Stimulated activated CD4-positive, alpha-beta T cell treated with anti-CD3 and anti-CD28 coated beads, Interleukin-12 subunit alpha, Interleukin-12 subunit beta, amount 100 ng/mL, for 24 hours (primary cell): ENCODE data around the gene MEAF6.
"Not testable (repeated sequence)": the region's sequence is repeated elsewhere in the genome, so short reads cannot be mapped to it uniquely, and the experiment has no call there.

Experiments used
- DNase-seq, 2 experiments: peaks; one replicate each; pipeline ENCODE4 v3.0.0-alpha.2; 2020; ENCODE audit warnings: low read depth in 2 of 2

The MEAF6 gene

DNA sequence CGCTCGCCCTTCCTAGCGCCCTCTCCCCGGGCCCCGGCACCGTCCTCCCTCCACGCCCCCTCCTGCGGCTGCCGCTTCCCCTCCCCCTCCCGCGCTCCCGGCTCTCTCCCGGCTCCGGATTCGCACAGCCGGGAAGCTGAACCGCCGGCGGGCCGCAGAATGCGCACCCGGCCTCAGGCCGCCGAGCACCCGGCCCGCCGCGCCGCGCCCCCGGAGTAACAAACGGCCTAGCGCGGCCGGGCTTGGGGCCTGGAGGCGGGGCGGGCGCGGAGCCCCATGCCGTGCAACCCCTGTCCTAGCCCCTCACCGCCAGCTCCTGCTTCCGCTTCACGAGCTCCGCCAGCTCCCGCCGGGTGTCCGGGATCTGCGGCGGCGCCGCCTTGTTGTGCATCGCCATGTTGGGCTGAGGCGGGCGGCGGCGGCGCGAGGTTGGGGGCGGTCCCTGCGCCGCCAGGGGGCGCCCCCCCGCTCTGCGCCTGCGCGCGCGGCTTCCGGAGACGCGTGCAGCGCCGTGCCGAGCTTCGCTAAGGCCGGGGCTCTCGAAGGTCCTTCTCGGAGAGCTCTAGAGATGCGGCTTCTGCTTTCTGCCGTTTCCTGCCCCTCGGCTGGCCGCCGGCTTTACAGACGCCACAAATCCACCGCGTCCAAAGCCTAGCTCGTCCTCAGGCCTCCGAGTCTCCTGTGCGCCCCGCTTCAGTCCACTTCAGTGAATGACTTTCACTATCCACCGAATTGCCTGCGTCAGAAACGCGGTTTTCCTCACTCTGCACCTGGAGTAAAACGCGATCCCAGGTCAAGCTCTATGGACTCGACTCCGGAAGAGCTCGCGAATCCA, at the start of gene MEAF6:
TSS of gene MEAF6 (minus strand) at position 417 of the 835 bp plus-strand sequence. CDS start at position 397, 20 bp downstream.
- DNase-seq: peak; percentile 59 to 69

- no peak for DNase-seq
These were observed 48.4 kb upstream of the MEAF6 start for GRCh38 chr1:37562984-37563383.

DNA sequence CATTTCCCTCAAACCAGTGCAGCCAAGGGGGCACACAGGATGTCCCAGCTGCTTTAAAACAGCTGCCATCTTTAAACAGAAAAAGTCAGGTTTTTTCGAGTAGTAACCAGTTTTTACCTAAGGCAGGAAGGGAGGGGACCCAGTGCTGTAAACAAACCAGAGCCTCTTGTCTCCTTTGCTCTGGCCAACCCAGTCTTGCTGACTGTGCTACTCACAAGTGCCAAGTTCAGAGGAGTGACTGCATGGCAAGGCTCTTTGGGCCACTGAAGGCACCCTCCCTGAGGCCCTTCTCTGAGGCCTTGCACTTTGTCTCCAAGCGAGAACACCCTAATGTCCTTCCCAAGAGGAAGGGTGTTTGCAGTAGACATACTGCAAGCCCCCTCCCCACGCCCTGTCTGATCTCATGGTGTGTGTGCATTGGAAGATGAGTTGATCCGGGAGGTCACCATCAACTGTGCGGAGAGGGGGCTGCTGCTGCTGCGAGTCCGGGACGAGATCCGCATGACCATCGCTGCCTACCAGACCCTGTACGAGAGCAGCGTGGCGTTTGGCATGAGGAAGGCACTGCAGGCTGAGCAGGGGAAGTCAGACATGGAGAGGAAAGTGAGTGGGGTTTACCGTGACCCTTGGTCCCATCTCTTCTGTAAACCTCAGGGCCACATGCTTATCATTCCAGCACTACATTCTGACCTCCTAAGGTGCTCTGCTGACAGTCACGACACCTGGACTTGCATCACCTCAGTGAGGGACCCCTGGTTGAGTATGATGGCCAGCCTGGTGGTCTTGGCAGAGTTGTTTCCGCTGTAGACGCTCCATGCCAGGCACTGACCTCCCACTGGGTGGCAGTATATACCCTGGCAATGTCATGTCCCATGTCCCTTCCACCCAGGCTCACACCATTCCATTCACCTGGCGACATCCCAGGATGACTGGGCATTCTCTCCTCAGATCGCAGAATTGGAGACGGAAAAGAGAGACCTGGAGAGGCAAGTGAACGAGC, 46.9 kb upstream of the MEAF6 start:
- peak in 1 of 2 experiments; percentile 28 for DNase-seq

DNA sequence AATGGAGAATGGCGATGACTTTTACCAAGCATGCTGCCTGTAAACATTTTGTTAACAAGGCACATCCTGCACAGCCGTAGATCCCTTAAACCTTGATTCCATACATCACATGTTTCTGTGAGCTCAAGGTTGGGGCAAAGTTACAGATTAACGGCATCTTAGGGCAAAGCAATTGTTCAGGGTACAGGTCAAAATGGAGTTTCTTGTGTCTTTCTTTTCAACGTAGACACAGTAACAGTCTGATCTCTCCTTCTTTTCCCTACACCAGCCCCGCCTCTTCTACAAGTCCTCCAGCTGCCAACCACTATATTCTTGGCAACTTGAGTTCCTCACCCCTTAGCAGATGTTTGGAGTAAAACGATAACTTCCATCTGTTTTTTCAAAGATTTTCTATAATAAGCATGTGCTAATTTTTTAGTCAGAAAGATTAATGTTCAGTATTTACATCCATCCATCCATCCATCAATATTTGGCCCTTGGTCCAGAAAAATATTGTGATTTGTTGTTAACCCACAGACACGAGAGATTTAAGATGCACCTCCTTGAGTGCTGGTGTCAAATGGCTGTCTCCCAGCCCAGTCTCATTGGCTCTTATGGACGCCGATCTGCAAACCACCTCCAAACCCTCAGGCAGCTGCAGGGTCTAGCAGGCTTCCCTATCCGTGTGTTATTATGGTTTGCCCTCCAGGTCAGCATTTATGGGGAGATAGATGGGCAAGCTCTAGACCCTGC, 46.0 kb upstream of the MEAF6 start:
- DNase-seq: no peak

- DNase-seq: not testable (repeated sequence)
These were observed 45.4 kb upstream of the MEAF6 start for GRCh38 chr1:37559957-37560379.

DNA sequence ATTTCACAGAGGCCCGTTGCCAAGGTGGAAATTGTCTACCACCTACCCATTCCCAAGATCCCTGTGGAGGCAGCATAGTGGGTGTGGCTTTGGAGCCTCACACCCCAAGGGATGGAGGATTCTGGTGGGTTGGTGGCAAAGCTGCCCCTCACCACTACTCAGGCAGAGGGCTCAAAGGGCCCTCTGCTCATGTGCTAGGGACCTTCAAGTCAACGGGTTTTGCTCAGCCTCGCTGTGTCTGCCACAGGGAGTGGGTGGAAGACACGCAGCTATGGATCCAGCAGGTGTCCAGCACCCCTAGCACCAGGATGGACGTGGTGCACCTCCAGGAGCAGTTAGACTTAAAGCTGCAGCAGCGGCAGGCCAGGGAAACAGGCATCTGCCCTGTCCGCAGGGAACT, 44.5 kb upstream of the MEAF6 start:
- no peak for DNase-seq

DNA sequence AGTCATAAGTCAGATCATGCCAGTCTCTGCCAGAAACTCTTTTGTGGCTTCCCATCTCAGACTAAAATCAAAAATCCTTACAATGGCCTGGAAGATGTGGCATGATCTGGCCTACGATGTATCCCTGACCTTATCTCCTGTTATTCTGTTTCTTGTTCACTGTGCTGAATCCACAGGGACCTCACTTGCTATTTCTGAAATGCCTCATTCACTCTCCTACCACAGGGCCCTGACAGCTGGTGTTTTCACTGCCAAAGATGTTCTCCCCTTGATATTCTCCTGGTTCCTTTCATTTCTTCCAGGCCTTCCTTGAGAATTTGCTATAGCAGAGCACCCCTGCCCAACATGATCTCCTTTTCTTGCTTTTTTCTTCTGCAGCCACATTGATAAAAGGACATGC, 43.8 kb upstream of the MEAF6 start:
- DNase-seq: no peak

GRCh38 chr1:37557402-37557801, 42.8 kb upstream of the MEAF6 start:
- no peak for DNase-seq

DNA sequence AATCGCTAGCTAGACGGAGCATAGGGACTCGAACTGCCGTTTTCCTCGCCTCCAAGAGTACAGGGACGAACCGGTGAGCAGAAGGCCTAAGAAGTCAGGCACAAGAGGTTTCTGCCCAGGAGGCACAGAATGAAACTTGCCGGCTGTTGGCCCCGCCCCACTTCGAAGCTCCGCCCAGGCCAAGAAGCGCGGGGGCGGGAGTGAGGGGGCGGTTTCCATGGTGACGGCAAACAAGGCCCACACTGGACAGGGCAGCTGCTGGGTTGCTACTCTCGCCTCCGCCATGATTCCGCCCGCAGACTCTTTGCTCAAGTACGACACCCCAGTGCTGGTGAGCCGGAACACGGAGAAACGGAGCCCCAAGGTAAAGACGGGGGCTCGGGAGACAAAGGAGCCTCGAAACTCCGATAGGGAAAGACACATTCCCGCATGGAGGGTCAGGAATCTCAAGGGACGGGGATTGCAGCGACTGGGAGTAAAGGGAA, 42.2 kb upstream of the MEAF6 start, which contains the start of gene DNALI1:
TSS of gene DNALI1 (plus strand) at position 229 of the 485 bp plus-strand sequence. CDS start at position 284, 55 bp downstream.
- no peak for DNase-seq

DNA sequence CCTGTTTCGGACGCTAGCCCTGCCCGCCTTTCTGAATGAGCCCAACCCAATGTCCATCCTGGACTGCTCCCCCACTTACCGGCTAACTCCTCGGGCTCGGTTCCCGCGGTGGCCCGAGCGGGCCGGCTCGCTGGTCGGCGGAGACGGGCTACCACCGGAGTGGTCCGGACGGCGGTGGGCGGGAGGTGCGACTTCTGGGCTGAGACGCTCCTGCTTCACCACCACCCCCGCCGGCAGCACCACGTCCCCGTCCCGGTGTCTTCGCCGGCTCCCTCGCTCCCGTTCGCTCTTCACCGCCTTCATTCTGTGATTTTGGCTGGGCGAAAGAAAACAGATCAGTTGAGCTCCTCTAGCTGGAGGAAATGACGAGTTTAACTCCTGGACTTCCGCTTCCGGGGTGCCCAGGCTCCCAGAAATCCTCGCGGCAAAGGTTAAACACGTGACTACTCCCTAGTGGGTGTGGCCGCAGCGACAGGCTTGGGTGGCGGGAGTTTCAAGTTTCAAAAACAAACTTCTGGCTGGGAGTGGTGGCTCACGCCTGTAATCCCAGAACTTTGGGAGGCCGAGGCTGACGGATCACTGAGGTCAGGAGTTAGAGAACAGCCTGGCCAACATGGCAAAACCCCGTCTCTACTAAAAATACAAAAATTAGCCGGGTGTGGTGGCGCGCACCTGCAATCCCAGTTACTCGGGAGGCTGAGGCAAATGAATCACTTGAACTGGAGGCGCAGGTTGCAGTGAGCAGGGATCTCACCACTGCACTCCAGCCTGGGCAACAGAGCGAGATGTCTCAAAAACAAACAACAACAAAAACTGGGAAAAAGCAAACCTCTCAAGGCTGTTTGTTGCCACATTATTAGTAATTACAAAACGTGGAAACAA, 39.6 kb upstream of the MEAF6 start, which contains the start of gene SNIP1:
TSS of gene SNIP1 (minus strand) at position 367 of the 882 bp plus-strand sequence. CDS start at position 303, 64 bp downstream.
- peak; percentile 84 to 87 for DNase-seq

DNA sequence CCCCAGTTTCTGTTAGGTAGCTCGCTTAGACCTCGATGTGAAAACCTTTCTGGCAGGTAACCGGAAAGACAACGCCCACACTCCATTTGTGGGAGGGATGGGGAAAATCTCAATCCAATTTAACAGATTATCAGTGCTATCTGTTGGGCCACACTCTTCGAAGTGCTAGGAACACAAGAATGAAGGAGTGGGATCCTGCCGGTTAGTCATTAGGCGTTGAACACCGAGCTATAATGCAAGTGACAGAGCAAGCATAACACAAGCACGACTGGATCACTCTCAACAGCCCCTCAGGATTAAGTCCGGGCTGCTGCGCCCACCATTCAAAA, 39.0 kb upstream of the MEAF6 start:
- no peak for DNase-seq

GRCh38 chr1:37549341-37549740, 34.8 kb upstream of the MEAF6 start:
- DNase-seq: no peak

- no peak for DNase-seq
These were observed 30.5 kb upstream of the MEAF6 start for GRCh38 chr1:37545019-37545418.

DNA sequence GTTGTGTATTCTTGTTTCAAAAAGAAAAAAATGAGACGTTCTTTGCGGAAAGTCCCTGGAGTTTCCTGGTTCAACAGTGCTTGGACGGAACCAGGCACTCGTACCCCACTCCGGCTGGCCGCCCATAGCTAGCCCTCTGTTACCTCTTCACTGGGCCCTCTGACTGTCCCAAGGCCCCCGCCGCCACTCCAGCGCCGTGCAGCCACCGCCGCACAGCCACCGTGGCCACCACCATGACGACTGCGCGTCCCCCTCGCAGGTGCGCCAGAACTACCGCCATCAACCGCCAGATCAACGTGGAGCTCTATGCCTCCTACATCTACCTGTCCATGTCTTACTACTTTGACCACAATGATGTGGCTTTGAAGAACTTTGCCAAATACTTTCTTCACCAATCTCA, 30.0 kb upstream of the MEAF6 start:
- DNase-seq: no peak

GRCh38 chr1:37540036-37540785, 25.6 kb upstream of the MEAF6 start:
- DNase-seq: no peak

- not testable (repeated sequence) for DNase-seq
These were observed 24.6 kb upstream of the MEAF6 start for GRCh38 chr1:37539154-37539553.

DNA sequence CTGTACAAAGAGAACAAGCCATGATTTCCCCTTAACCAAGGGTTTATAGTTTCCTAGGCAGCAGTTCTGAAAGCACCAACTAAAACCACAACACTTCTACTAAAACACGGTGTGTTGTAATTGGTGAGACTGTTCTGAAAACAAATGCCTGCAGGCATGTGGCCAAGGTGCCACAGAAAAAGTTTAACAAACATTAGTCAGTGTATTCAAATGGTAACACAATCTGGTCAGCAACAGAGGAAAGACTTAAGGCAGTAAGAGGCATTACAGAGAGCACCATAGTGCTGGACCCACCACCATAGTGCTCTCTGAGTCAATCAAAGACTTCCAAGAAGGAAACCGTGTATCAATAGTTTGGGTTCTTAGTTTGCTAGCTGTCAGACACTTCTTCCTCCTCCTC, 22.8 kb upstream of the MEAF6 start:
- no peak for DNase-seq

- DNase-seq: no peak
These were observed 18.9 kb upstream of the MEAF6 start for GRCh38 chr1:37533317-37534093.
